Vein endothelial cell (primary cell): Measurements from ENCODE around the gene CASD1. TPM values are rescaled to one million over a fixed set of nuclear protein-coding genes. Genes with fewer than 3 reads are reported as not detected.

ENCODE experiments used
- small RNA-seq: library from RNA; depleted of rRNA; stranded (forward); fragments of <200 nt; gene quantifications from one replicate; pipeline ENCODE3, GENCODE V24; 2012
- total RNA-seq: library from RNA; depleted of rRNA; stranded (reverse); fragments of >200 nt; gene quantifications from 2 replicates; pipeline ENCODE4 v1.2.3, GENCODE V29; 2012

The CASD1 gene
- total RNA-seq: 15.7 and 16.7 TPM in 2 replicates

DNA sequence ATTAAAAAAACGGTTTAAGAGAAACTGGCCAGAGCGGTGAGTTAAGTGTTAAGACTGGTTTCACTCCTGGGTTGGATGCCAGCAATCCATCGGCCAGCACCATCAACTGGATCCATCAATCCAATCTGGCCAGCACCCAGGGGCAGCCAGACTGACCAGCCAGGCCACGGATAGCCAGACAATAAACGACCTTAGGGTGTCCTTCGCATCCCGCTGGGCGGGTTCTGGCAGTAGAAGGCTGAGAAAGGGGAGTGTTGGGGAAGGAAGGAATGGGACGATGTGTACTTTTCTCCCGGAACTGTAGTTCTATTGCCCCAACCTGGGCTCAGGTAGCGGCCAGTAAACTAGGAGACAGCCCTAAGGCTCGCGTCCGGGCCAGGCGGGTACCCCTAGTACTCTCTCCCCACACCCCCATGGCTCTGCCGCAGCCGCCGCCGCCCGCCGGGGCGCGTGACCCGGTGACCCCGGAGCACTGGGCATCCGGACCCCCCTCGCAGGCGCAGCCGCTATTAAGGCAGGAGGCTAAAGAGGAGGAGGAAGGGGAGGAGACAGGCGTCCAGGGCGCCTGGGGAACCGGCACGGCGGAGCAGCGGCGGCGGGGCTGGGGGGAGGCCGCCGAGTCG is at the start of gene CASD1:
CASD1 (plus strand) TSS at position 546 of the 623 bp plus-strand sequence. CDS start 276 bp downstream, outside the sequence.

Small RNA genes lying within 50 kb of the gene (small RNA-seq; reads per million reads assigned to genes)
- not detected for gene RNU6-1328P

Other genes starting within 250 kb of the CASD1 start
- gene COL1A2, start 114.9 kb upstream of the CASD1 start, total RNA-seq: 8.5 and 29.0 TPM in 2 replicates
- gene SGCE, start 146.3 kb downstream of the CASD1 start, total RNA-seq: 59.4 and 73.9 TPM in 2 replicates